Fibroblast of skin of left biceps (primary cell): ENCODE results near the gene SLX1A.
"Not testable (repeated sequence)": the region's sequence is repeated elsewhere in the genome, so short reads cannot be mapped to it uniquely, and the experiment has no call there.

Experiments
- DNase-seq, 2 experiments: peaks; one replicate each; pipeline ENCODE4 v3.0.0-alpha.2; 2013; ENCODE audit warnings: low read depth in 2 of 2

Gene SLX1A

GRCh38 chr16:30193615-30194014 is at the start of gene SLX1A, which contains the start of gene BOLA2B:
Gene SLX1A (plus strand): TSS chr16:30193875. CDS start chr16:30194085, 210 bp downstream.
Gene BOLA2B (minus strand): TSS chr16:30193666. CDS start chr16:30193595, 71 bp downstream.
- not testable (repeated sequence) for DNase-seq

DNA sequence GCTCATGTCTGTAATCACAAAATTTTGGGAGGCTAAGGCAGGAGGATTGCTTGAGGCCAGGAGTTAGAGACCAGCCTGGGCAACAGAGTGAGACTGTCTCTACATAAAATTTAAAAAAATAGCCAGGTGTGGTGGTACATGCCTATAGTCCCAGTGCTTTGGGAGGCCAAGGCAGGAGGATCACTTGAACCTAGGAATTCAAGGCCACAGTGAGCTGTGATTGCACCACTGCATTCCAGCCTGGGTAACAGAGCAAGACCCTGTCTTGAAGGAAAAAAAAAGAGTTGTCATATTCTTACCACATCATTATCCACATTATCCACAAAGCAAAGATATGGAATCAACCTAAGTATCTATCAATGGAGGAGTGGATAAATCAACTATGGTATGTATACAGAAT is 49.7 kb upstream of the SLX1A start:
- no peak for DNase-seq

- no peak for DNase-seq
These were observed 48.8 kb upstream of the SLX1A start for GRCh38 chr16:30144917-30145316.

- no peak for DNase-seq
These were observed 48.0 kb upstream of the SLX1A start for GRCh38 chr16:30145657-30146056.

- DNase-seq, result no peak
These were observed 45.7 kb upstream of the SLX1A start for GRCh38 chr16:30147843-30148510.

- DNase-seq, result no peak
These were observed 44.3 kb upstream of the SLX1A start for GRCh38 chr16:30149250-30149930.

GRCh38 chr16:30151091-30151490 is 42.6 kb upstream of the SLX1A start:
- DNase-seq, result no peak

GRCh38 chr16:30152517-30152916 is 41.2 kb upstream of the SLX1A start:
- DNase-seq, result no peak

GRCh38 chr16:30155188-30155587 is 38.5 kb upstream of the SLX1A start:
- DNase-seq, result no peak

GRCh38 chr16:30157214-30157613 is 36.5 kb upstream of the SLX1A start:
- no peak for DNase-seq

GRCh38 chr16:30163538-30163937 is 30.1 kb upstream of the SLX1A start:
- no peak for DNase-seq

- no peak for DNase-seq
These were observed 27.3 kb upstream of the SLX1A start for GRCh38 chr16:30166202-30166902.

DNA sequence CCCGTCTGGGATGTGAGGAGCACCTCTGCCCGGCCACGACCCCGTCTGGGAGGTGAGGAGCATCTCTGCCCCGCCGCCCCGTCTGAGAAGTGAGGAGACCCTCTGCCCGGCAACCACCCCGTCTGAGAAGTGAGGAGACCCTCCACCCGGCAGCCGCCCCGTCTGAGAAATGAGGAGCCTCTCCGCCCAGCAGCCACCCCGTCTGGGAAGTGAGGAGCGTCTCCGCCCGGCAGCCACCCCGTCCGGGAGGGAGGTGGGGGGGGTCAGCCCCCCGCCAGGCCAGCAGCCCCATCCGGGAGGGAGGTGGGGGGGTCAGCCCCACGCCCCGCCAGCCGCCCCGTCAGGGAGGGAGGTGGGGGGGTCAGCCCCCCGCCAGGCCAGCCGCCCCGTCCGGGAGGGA is 24.9 kb upstream of the SLX1A start:
- not testable (repeated sequence) for DNase-seq

DNA sequence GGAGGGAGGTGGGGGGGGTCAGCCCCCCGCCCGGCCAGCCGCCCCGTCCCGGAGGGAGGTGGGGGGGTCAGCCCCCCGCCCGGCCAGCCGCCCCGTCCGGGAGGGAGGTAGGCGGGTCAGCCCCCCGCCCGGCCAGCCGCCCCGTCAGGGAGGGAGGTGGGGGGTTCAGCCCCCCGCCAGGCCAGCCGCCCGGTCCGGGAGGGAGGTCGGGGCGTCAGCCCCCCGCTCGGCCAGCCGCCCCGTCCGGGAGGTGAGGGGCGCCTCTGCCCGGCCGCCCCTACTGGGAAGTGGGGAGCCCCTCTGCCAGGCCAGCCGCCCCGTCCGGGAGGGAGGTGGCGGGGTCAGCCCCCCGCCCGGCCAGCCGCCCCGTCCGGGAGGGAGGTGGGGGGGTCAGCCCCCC is 24.3 kb upstream of the SLX1A start:
- not testable (repeated sequence) for DNase-seq

- DNase-seq, result not testable (repeated sequence)
These were observed 23.5 kb upstream of the SLX1A start for GRCh38 chr16:30170145-30170544.

GRCh38 chr16:30173054-30173453 is 20.6 kb upstream of the SLX1A start:
- DNase-seq, result no peak

- DNase-seq, result not testable (repeated sequence)
These were observed 16.8 kb upstream of the SLX1A start for GRCh38 chr16:30176876-30177275.

DNA sequence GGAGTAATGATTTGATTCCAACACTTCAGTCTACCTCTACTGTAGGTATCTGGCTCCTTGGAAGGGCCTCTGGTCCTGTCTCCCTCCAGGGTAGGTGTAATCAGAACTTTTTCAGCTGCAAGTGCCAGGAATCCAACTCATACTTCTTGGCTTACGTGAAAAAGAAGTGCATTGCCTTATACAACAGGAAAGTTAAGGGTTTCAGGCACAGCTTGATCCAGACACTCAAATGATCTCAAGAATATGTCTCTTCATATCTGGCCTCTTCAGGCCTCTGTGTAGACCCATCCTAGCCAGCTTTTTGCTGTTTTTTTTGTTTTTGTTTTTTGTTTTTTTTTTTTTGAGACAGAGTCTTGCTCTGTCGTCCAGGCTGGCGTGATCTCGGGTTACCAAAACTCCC is 14.5 kb upstream of the SLX1A start:
- no peak for DNase-seq

GRCh38 chr16:30179931-30180330 is 13.7 kb upstream of the SLX1A start:
- DNase-seq, result no peak

GRCh38 chr16:30180741-30181140 is 12.9 kb upstream of the SLX1A start:
- DNase-seq, result no peak

GRCh38 chr16:30183233-30184095 is 10.2 kb upstream of the SLX1A start, which contains the start of gene CORO1A:
Gene CORO1A (plus strand): TSS chr16:30183602. CDS start chr16:30185210, 1,608 bp downstream.
- DNase-seq, result peak; percentile 26 to 29
